ENCODE data around the gene SREBF1.

Gene SREBF1

DNA sequence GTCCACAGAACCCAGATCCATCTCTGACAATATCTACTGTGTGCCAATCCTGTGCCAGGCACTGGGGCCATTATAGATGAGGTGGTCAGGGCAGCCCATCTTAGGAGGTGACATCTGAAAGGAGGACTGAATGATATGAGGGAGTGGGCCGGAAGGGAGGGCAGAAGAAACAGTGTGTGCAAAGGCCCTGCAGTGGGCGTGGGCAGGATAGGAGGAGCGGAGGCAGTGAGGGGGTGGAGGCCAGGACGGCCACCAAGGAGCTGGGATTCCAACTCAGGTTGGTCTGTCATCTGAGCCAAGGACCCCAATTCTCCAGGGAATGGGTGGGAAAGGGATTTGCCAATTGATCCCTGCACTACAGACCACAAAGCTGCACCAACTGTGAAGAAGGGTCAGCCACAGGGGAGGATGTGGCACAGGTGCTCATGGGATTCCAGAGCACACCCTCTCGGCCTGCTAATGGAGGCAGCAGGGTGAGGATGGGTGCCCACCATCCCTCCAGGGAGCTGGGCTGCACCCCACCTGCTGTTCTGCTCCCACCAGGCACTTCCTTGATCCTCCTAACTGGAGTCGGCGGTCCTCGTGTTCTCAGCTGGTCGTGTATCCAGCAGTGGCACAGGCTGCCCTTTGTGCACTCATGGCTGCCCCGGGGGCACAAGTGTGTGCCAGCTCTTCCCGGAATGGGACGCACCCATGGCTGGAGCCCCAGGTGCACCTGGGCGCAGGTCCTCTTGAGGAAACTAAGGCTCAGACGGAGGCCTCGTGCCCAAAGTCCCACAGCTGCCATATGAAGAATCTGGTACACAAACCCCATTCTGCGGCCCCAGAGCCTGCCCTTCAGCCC, 9.6 kb downstream of the SREBF1 start:
- no peak for DNase-seq (ENCODE audit: extremely low read depth in 1 of 2, low read depth in 1 of 2)

DNA sequence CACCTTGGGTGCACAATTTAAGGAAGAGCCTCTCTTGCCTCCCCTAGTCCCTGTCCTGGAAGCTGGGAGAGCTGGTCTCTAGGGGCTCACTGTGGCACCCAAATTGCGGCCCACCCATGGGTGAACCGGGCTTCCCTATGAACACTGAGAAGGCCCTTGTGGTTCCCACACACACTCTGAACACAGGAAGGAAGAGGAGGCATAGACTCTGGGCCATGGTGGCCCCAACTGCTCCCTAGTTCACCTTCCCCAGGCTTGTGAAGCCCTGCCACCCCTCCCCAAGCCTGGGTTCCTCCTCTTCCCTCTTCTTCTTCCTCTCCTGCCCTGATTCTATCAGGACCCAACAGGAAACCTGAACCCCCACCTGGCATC, 10.5 kb downstream of the SREBF1 start:
- no peak for DNase-seq (ENCODE audit: extremely low read depth in 1 of 2, low read depth in 1 of 2)

DNA sequence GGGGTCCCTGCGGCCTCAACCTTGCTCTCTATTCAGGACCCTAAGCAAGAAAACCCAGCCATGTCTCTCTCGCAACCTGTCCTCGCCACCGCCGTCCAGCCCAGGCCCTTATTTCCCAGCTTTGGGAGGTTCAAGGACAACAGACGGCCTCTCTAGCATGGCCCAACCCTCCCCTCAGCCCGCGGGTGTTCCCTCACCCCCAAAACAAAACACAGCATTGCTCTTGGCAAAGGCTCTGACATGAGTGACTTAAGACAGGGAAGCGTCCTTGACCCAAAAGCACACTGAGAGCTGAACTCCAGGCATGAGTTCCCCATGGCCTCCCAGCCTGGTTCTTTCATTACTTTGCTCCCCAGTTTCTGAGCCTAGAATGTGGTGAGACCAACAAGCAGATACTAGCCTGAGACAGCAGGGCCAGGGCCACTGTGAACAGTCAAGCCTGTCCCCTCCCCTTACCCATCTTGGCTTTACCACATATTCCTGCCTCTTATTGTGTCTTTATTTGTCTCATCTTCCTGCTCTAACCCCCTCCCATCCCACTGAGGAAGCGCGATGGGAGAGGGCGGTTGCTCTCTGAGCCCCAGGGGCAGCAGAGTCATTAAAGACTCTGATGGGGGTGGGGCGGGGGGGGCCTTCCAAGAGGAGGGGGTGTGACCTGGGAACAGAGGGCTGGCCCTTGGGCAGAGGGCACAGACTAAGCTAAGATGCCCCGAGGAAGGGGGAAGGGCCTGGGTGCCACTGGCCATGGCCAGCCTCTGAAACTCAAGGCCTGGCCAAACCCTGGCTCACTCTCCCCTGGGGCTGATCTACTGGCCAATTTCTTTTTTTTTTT, 11.8 kb downstream of the SREBF1 start:
- DNase-seq (ENCODE audit: extremely low read depth in 1 of 2, low read depth in 1 of 2): no peak

DNA sequence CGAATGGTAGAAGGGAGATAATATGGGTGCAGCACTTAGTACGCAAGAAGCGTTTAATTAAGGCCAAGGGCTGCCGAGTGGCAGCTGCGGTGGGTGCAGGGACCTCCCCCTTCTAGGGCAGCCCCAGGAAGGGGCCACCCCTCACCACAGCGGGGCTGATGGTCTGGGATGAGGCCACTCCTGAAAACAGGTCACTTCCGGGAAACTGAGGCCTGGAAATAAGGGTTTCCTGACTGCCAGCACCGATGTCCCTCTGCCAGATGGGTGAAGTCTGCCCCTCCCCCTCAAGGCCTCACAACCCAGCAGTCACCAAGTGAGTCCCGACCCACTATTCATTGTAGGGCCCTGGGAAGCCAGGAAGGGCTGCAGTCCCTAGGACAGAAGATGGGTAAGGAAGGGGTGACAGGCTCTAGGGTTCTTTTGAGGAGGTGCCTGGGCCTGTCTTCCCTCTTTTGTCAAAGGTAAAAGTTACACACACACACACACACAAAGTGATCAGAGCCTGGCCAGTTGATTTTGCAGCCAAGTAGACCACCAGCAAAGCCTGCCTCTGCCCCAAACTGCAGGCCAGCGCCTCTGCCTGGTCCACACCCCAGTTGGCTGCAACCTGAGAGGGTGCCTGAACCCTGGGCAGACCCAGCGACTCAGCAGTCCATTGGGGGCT, 12.5 kb downstream of the SREBF1 start:
- no peak for DNase-seq (ENCODE audit: extremely low read depth in 1 of 2, low read depth in 1 of 2)

DNA sequence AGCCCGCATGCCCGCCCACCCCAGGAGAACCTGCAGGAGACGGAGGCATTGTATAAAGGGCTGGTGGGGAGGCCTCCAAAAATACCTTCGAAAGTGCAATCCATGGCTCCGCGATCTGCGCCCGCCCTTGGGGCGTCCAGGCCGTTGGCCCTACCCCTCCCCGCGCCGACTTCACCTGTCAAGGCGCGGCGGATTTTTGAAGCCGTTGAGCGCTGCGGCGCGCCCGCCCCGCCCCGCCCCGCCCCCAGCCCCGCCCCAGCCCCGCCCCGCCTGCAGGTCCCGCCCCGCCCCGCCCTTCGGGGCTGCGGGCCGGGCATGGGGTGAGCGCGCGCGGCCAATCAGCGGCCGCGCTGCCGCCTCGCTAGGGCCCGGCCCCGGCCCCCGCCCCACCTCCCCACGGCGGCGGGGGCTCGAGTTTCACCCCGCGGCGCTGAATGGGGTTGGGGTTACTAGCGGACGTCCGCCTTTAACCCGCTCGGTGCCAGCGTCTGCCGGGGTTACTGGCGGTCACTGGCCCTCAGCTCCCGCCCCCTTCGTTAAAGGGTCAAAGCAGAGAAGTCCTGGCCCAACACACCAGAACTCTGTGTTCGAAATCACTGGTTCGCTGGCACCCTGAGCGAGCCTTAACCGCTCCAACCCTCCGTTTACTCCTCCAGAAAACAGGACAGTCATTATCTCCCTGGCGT, 13.2 kb downstream of the SREBF1 start:
- DNase-seq (ENCODE audit: extremely low read depth in 1 of 2, low read depth in 1 of 2): peak; percentile 37 to 61

DNA sequence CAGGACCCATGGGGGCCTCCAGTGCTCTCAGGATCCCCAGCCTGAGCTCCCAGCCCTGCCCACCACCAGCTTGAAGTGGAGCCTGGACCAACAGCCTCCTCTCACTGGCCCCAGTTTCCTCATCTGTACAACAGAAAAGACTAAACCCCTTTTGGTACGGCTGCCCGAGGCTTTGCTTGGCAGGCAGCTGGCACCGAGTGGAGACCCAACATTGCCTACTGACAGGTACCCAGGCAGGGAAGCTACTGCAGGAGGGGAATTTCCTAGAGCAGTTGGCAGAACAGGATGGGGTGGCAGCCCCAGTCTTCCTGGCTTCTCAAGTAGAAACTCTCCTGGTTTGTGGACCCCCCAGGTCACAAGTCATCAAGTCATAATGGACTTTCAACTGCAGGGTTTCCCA, 14.2 kb downstream of the SREBF1 start:
- no peak for DNase-seq (ENCODE audit: extremely low read depth in 1 of 2, low read depth in 1 of 2)

DNA sequence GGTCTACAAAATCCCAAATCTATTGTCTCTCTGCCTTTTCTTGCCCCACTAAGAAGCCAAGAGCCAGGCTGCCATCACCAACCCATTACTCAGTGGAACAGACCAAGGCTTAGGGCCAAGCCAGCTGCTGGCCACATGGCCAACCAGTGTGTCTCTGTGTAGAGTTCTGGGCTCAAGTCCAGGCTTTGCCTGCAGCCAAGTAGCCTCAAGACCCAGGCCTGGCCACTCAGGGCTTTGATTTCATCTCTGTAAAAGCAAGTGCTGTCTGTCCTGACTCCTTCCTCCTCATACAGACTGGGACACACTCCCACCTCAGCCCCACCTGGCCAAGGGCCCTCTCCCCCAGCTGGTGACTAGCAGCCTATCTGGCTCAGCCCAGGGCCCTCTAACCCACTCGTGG, 14.6 kb downstream of the SREBF1 start:
- no peak for DNase-seq (ENCODE audit: extremely low read depth in 1 of 2, low read depth in 1 of 2)

DNA sequence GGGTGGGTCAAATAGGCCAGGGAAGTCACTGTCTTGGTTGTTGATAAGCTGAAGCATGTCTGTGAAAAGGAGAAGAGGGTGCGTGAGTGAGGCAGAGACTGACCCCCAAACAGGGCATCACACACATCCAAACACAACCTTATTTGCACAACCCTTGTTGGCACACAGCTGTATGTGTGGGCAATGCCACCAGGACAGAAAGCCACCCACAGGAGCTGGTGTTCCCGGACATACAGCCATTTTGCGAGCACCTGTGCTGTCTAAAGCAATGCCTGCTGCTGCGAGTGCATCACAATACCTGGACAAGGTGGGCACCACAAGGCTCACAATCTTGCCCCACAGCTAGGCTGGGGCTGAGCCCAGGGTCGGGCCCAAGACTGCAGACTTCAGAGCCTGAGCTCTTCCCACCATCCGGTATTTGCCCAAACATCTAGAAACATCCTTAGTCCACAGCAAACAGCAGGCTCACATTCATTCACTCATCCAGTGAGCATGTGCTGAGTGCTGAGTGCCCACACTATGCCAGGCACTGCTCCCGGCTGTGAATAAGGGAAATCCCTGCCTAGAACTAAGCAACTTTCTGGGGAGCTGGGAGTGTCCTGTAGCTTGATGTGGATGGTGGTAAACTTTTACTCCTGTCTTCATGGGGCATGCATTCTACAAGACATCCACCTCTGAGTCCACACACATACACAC, 16.2 kb downstream of the SREBF1 start:
- DNase-seq (ENCODE audit: extremely low read depth in 1 of 2, low read depth in 1 of 2): no peak

DNA sequence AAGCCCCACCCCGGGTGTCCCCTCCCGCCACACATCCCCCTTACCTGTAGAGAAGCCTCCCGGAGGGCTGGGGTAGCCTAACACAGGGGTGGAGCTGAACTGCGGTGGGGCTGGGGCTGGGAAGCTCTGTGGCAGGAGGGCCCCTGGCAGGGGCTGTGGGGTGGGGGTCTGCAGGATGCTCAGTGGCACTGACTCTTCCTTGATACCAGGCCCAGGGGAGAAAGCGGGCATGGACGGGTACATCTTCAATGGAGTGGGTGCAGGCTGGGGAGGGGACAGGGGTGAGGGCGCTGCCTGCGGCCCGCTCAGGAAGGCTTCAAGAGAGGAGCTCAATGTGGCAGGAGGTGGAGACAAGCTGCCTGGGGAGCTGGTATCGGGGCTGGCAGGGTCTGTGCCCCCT, 16.7 kb downstream of the SREBF1 start:
- DNase-seq (ENCODE audit: extremely low read depth in 1 of 2, low read depth in 1 of 2): no peak

DNA sequence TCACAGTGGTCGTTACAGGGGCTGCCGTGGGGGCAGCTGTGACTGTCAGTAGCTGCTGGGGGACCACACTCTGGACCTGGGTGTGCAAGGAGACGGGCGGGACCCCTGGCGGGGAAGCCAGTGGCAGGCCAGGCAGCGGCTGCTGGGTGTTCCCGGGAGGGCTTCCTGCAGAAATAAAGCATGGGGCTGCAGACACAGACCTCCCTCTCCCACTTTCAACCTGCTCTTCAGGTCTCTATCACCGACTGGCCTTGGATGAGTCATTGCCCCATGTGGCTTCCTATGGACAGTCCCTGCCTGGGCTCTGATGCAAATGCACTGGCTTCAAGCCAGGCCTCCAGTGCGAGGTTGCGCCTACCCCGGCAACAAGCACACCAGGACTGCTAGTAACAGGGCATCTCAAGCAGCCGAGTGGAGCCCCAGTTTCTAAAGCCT, 17.2 kb downstream of the SREBF1 start:
- DNase-seq (ENCODE audit: extremely low read depth in 1 of 2, low read depth in 1 of 2): peak; percentile 28 to 38

DNA sequence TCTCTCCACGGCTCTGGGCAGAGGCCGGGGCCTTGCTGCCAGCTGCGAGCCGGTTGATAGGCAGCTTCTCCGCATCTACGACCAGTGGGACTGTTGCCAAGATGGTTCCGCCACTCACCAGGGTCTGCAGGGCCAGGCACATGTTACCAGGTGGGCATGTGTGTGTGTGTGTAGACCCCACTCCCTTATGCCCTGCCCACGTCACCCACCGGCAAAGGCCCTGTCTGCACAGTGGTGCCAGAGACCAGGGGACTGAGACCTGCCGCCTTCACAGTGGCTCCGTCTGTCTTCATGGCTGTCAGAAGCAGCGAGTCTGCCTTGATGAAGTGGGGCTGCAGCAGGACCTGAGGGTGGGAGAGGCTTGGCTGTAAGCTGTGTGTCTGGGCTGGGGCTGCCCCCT, 17.7 kb downstream of the SREBF1 start:
- no peak for DNase-seq (ENCODE audit: extremely low read depth in 1 of 2, low read depth in 1 of 2)

DNA sequence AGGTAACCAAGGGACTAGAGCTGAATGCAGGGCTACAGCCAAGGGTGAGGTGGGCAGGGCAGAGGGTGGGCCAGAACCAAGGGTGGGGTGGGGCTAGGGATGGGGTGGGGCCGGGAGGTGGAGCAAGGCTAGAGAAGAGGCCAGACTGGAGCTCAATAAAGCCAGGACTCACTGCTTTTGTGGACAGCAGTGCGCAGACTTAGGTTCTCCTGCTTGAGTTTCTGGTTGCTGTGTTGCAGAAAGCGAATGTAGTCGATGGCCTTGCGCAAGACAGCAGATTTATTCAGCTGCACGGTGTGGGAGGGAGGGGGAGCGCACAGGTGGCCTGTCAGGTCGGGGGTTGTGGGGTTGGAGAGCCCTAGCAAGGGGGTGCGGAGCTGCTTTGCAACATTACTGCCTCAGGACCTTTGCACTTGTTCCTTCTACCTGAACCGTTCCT, 18.7 kb downstream of the SREBF1 start:
- DNase-seq (ENCODE audit: extremely low read depth in 1 of 2, low read depth in 1 of 2): no peak

DNA sequence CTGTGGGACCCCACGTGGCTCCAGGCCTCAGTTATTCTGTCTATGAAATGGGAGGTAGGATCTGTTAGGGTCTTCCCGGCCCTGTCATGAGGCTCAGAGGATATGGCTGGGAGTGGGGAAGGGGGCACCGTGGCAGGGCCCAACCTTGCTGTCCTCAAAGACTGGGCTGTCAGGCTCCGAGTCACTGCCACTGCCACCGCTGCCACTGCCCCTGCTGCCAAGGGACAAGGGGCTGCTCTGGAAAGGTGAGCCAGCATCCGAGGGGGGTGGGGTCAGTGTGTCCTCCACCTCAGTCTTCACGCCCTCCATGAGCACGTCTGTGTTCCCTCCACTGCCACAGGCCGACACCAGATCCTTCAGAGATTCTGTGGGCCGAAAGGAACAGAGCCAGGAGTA, 19.2 kb downstream of the SREBF1 start:
- no peak for DNase-seq (ENCODE audit: extremely low read depth in 1 of 2, low read depth in 1 of 2)

DNA sequence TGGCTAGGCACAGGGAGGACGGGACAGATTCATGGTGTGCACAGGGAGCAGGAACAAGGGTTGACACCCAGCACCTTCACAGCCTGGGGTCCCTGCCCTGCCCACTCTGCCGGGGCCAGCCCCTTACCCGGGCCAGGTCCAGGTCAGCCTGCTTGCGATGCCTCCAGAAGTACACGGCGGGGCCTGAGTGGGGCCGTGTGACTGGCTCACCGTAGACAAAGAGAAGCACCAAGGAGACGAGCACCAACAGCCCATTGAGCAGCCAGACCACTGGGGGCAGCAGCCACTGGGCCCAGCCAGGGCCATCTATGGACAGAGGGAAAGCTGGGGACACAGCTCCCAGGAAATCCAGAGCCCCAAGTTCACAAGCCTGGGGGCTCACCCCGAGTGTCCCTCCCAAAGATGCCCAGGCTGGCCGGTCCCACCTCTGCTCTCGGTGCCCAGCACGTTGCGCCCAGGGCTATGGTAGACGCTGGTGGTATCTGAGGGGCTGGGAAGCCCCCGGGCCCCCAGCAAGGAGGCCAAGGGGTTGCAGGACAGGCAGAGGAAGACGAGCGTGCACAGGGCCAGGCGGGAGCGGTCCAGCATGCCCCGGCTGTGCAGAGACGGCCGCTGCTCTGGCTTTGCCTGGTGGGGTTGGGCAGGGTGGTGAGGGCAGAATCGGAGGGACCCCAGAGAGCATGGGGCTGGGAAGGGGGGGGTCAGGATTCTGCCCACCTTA, 19.8 kb downstream of the SREBF1 start:
- DNase-seq (ENCODE audit: extremely low read depth in 1 of 2, low read depth in 1 of 2): no peak

DNA sequence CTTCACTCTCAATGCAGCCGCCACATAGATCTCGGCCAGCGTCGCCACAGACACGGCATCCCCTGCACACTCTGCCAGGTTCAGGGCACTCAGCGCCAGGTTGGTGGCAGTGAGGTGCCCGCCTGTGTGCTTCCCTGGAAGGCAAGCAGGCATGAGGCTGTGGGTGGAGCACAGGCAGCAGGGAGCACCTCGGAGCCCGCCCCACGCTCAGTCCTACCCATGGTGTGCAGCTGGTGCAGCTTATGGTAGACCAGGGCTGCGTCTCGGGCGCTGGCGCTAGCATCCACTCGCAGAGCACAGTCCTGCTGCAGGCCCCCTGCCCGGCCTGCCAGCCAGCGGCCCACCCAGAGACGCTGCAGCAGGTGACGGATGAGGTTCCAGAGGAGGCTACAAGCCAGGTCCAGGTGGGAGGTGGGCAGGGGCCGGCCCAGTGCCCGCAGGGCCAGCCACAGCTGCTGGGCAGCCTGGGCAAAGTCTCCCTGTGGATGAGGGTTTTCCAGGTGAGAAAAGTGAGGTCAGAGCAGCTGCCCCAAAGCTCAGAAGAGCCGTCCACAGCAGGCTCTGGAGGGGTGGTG, 20.5 kb downstream of the SREBF1 start:
- DNase-seq (ENCODE audit: extremely low read depth in 1 of 2, low read depth in 1 of 2): no peak

DNA sequence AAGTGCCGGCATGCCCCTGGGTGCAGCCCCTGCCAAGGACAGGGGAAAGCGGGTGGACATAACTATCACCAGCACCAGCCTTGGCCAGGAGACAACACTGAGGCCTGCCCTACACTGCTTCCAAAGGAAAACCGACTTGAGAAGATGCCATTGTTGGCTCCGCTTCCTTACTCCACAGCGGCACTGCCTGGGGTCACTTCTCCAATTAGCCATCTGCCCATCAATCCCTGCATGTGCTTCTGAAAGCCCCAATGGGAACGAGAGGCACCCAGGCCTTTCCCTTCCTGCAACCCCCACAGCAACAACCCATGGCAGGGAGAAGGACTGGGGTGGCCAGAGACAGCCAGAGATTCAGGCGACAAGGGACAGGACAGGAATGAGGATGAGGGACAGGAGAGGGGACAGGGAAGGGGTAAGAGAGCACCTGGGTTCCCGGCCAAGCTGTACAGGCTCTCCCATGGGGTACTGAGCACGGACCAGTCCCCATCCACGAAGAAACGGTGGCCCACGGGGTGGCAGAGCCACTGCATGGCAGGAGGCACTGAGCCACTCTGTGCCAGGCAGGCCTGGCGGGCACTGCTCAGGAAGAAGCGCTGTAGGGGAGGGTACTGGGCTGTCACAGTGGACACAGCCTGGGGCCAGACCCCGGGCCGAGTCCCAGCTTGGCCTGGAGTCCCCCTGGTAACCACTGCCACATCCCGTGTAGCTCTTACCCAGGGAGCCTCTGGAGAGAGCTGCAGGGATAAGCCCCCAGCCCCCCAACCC, 21.2 kb downstream of the SREBF1 start:
- DNase-seq (ENCODE audit: extremely low read depth in 1 of 2, low read depth in 1 of 2): no peak

DNA sequence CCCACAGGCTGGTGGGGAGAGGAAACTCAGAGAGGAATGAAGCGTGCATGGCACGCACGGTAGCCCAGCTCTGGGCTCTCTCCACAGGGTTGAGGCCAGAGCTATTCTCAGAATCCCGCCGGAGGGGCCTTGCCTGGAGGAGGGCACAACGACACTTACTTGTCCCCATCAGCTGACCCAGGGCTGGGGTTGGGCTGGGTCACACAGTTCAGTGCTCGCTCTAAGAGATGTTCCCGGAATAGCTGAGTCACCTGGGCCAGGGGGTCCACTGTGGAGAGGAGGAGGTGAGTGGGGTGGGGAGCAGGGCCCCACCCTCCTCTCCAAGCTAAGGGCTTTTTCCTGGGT, 21.8 kb downstream of the SREBF1 start:
- no peak for DNase-seq (ENCODE audit: extremely low read depth in 1 of 2, low read depth in 1 of 2)

DNA sequence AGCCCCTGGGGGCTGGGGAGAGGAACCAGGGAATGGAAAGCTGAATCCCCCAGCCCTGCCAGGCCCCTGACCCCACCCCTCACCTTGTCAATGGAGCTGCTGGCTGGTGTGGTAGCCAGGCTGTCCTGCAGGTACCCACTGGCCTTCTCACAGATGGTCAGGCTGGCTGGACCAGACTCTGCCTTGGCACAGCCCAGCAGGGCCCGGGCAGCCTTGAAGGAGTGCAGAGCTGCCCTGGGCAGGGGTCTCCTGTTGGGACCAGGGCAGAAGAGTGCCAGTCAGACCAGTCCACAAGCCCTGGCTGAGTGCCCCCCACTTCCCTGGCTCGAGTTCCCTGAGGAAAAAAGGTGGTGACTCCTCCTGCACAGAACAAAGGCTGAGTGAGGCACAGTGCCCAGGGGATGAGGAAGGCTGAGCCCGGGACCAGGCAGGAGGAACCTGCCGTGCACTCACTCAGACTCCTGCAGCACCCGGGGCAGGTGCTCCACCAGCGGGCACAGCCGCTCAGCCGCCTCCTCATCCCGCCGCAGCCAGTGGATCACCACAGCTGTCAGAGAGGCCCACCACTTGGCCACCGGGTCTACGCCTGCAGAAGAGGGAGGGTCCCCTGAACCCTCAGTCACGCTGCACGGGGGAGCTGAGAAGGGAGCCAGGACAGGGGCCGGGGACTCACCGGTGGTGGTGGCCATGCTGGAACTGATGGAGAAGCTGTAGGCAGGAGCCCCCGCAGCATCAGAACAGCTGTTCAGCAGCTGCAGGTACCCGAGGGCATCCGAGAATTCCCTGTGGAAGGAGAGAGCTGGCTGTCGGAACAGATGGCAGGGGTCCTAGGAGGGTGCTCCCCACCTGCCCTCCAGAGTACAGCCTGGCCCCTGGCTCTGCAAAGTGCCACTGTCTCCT, 22.4 kb downstream of the SREBF1 start:
- no peak for DNase-seq (ENCODE audit: extremely low read depth in 1 of 2, low read depth in 1 of 2)

Data from activated CD8-positive, alpha-beta memory T cell treated with anti-CD3 and anti-CD28 coated beads for 1 hour (primary cell).